HepG2 (cell line): ENCODE data around the gene HRG. TPM values are rescaled to one million over a fixed set of nuclear protein-coding genes. Genes with fewer than 3 reads are reported as not detected.

Experiments used
- BCL3 ChIP-seq: sonication (generic); formaldehyde crosslinking; IDR thresholded peaks from 2 replicates; pipeline ENCODE4 v1.5.1; 2020; ENCODE audit warnings: mild to moderate bottlenecking, missing genetic modification reagents, moderate library complexity
- FLYWCH1 ChIP-seq: sonication (generic); formaldehyde crosslinking; IDR thresholded peaks from 2 replicates; pipeline ENCODE4 v1.8.1; 2023; ENCODE audit warnings: mild to moderate bottlenecking, missing genetic modification reagents
- FOXK1 ChIP-seq: sonication (generic); formaldehyde crosslinking; IDR thresholded peaks from 2 replicates; pipeline ENCODE4 v1.4.0; 2020; ENCODE audit warnings: low read depth, missing genetic modification reagents, borderline replicate concordance
- KAT8 ChIP-seq: IDR thresholded peaks from 2 replicates; pipeline ENCODE4 v1.6.1; 2016; ENCODE audit warnings: missing genetic modification reagents, missing compliant biosample characterization
- KLF15 ChIP-seq: sonication (generic); formaldehyde crosslinking; IDR thresholded peaks from 2 replicates; pipeline ENCODE4 v1.8.1; 2023; ENCODE audit warnings: borderline replicate concordance, mild to moderate bottlenecking, inconsistent platforms, missing genetic modification reagents, mixed read lengths
- MAFF ChIP-seq: IDR thresholded peaks from 2 replicates; pipeline ENCODE4 v1.6.1; 2011; ENCODE audit warnings: low read depth, low read length, improper control_type of control experiment
- MXI1 ChIP-seq: IDR thresholded peaks from 3 replicates; pipeline ENCODE4 v1.6.1; 2012; ENCODE audit warnings: low read depth, low read length, inconsistent platforms, borderline replicate concordance
- MZF1 ChIP-seq: sonication (generic); formaldehyde crosslinking; IDR thresholded peaks from 2 replicates; pipeline ENCODE4 v1.8.1; 2023; ENCODE audit warnings: mild to moderate bottlenecking, missing genetic modification reagents, borderline replicate concordance
- RBM39 ChIP-seq: fragments of 200-400 bp; formaldehyde crosslinking; IDR thresholded peaks from one replicate; pipeline ENCODE4 v1.6.1; 2018; ENCODE audit warnings: antibody characterized with exemption, mild to moderate bottlenecking, low read depth, low read length; ENCODE audit not compliant: poor library complexity, severe bottlenecking
- SP4 ChIP-seq: sonication (generic); formaldehyde crosslinking; IDR thresholded peaks from 2 replicates; pipeline ENCODE4 v1.8.1; 2023; ENCODE audit warnings: mild to moderate bottlenecking, missing genetic modification reagents
- STAG1 ChIP-seq: sonication (generic); formaldehyde crosslinking; IDR thresholded peaks from 2 replicates; pipeline ENCODE4 v1.4.0; 2020; ENCODE audit warnings: missing genetic modification reagents
- STAT6 ChIP-seq: sonication (generic); formaldehyde crosslinking; IDR thresholded peaks from 2 replicates; pipeline ENCODE4 v1.4.0; 2020; ENCODE audit warnings: missing genetic modification reagents, mild to moderate bottlenecking, borderline replicate concordance
- TRIM24 ChIP-seq: sonication (generic); formaldehyde crosslinking; IDR thresholded peaks from 2 replicates; pipeline ENCODE4 v1.8.0; 2022; ENCODE audit warnings: mild to moderate bottlenecking, missing genetic modification reagents
- ZFAT ChIP-seq: sonication (generic); formaldehyde crosslinking; conservative IDR thresholded peaks from 2 replicates; pipeline ENCODE4 v1.8.1; 2023; ENCODE audit warnings: missing genetic modification reagents, inconsistent platforms
- ZNF160 ChIP-seq: sonication (generic); formaldehyde crosslinking; IDR thresholded peaks from 2 replicates; pipeline ENCODE4 v1.8.0; 2022; ENCODE audit warnings: mild to moderate bottlenecking, inconsistent platforms, missing genetic modification reagents
- ZNF350 ChIP-seq: sonication (generic); formaldehyde crosslinking; IDR thresholded peaks from 2 replicates; pipeline ENCODE4 v1.4.0; 2020; ENCODE audit warnings: mild to moderate bottlenecking, low read depth, missing genetic modification reagents, borderline replicate concordance
- ZNF512 ChIP-seq: sonication (generic); formaldehyde crosslinking; IDR thresholded peaks from 2 replicates; pipeline ENCODE4 v1.4.0; 2020; ENCODE audit warnings: mild to moderate bottlenecking, missing genetic modification reagents
- ZNF766 ChIP-seq: sonication (generic); formaldehyde crosslinking; IDR thresholded peaks from 2 replicates; pipeline ENCODE4 v1.5.0; 2020; ENCODE audit warnings: missing genetic modification reagents, borderline replicate concordance
- ZSCAN12 ChIP-seq: sonication (generic); formaldehyde crosslinking; IDR thresholded peaks from 2 replicates; pipeline ENCODE4 v1.9.0; 2021; ENCODE audit warnings: mild to moderate bottlenecking, missing genetic modification reagents
- polyA plus RNA-seq, 8 experiments: library from polyadenylated mRNA; depleted of rRNA in 3 of 8; stranded (reverse) in 7 of 8; unstranded in 1 of 8; fragments of >200 nt; fragmentation: Illumina TruSeq in 4 of 8; extraction: Trizol in 4 of 8; gene quantifications; 2 replicates each; pipeline versions ENCODE4 v1.2.1 to v1.2.3, GENCODE V29; 2011 to 2016; ENCODE audit warnings: low read depth in 4 of 8, missing spikeins in 1 of 8, mixed read lengths in 1 of 8; ENCODE audit not compliant: insufficient read depth in 1 of 8
- total RNA-seq, 5 experiments: library from RNA; depleted of rRNA; stranded (reverse); fragments of >200 nt; fragmentation: Illumina TruSeq; extraction: Trizol; gene quantifications; 2 replicates each; pipeline ENCODE4 v1.2.3, GENCODE V29; 2016; ENCODE audit warnings: low read depth in 1 of 5
- TF ChIP-seq, protein P1 (sequence below): sonication (generic); formaldehyde crosslinking; IDR thresholded peaks from 2 replicates; pipeline ENCODE4 v1.4.0; 2020; ENCODE audit warnings: mild to moderate bottlenecking, missing genetic modification reagents, borderline replicate concordance

HRG gene
- total and polyA plus RNA-seq, 2 of the 13 experiments (the other 11 are each of a cell fraction or from before 2014, with no cell fraction given), result 0.09 to 0.11 TPM

GRCh38 chr3:186630950-186631641 lies 34.7 kb upstream of the HRG start (continued):
- TF ChIP-seq ZFAT (CRISPR knock-in tag), result no peak
- no peak for TF ChIP-seq ZNF160 (CRISPR knock-in tag)
- TF ChIP-seq TRIM24 (CRISPR knock-in tag), result no peak
- TF ChIP-seq ZSCAN12, result no peak
- TF ChIP-seq SP4, result peak; percentile 62
- no peak for TF ChIP-seq MZF1
- no peak for TF ChIP-seq BCL3
- peak; percentile 68; the same call in 1 of the 2 replicates for TF ChIP-seq ZNF766
- TF ChIP-seq RBM39, result no peak
- TF ChIP-seq KLF15 (CRISPR knock-in tag), result no peak
- peak; percentile 83; the same call in 1 of the 2 replicates for TF ChIP-seq FOXK1 (CRISPR knock-in tag)
- no peak for TF ChIP-seq ZNF512 (CRISPR knock-in tag)
- TF ChIP-seq MAFF, result no peak
- TF ChIP-seq STAG1, result peak; percentile 30
- TF ChIP-seq MXI1, result no peak
- TF ChIP-seq FLYWCH1 (CRISPR knock-in tag), result 0 out of 2 replicates have a peak, but pooled peaks have one; percentile 40
- peak; percentile 45; the same call in 1 of the 2 replicates for TF ChIP-seq KAT8 (CRISPR knock-in tag)
- TF ChIP-seq, protein P1, sequence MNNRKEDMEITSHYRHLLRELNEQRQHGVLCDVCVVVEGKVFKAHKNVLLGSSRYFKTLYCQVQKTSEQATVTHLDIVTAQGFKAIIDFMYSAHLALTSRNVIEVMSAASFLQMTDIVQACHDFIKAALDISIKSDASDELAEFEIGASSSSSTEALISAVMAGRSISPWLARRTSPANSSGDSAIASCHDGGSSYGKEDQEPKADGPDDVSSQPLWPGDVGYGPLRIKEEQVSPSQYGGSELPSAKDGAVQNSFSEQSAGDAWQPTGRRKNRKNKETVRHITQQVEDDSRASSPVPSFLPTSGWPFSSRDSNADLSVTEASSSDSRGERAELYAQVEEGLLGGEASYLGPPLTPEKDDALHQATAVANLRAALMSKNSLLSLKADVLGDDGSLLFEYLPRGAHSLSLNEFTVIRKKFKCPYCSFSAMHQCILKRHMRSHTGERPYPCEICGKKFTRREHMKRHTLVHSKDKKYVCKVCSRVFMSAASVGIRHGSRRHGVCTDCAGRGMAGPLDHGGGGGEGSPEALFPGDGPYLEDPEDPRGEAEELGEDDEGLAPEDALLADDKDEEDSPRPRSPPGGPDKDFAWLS, result no peak
- peak; percentile 63; the same call in 1 of the 2 replicates for TF ChIP-seq ZNF350 (CRISPR knock-in tag)
- no peak for TF ChIP-seq STAT6
